Pancreas (tissue), 10 donors: ENCODE data around the gene NADK2. TPM values are rescaled to one million over a fixed set of nuclear protein-coding genes. Genes with fewer than 3 reads are reported as not detected.

ENCODE experiments used
- ATAC-seq, 4 donors: fragments of 200-7000 bp; cut with Tn5 transposase; one replicate each; pipeline versions ENCODE4 v1.8.0 to v1.9.1; 2020; ENCODE audit warnings: mild to moderate bottlenecking in 4 of 4, moderate library complexity in 4 of 4
- DNase-seq, 6 donors: peaks; one replicate each; pipeline ENCODE4 v3.0.0-alpha.2; 2020
- FAIRE-seq: peaks from 2 replicates; lab custom pipeline; 2012; peaks lifted over from hg19 to GRCh38; lab: Jason Lieb, UNC
- H3K27ac ChIP-seq, 4 donors: fragments of 200-600 bp; sonication (generic); 1 replicate in 3 of 4; 2 replicates in 1 of 4; pipeline versions ENCODE4 v1.5.0 to v1.8.0; 2020
- H3K27me3 ChIP-seq, 4 donors: fragments of 200-600 bp; one replicate each; pipeline ENCODE4 v1.8.0; 2021
- H3K36me3 ChIP-seq, 3 donors: fragments of 200-600 bp; sonication (generic) in 1 of 3; one replicate each; pipeline versions ENCODE4 v1.5.0 to v1.8.0; 2020 to 2021
- H3K4me1 ChIP-seq, 3 donors: fragments of 200-600 bp; one replicate each; pipeline ENCODE4 v1.8.0; 2021
- H3K4me3 ChIP-seq, 4 donors: fragments of 200-600 bp; sonication (generic) in 2 of 4; one replicate each; pipeline versions ENCODE4 v1.5.0 to v1.8.0; 2020 to 2021
- H3K9me3 ChIP-seq, 4 donors: fragments of 200-600 bp; one replicate each; pipeline ENCODE4 v1.8.0; 2021
- WGBS, 2 donors: extraction: QIAGEN DNeasy Blood & Tissue Kit; methylation state at CpG; one replicate each; pipeline ENCODE4 v1.1.7; 2013; 5-methylcytosine and 5-hydroxymethylcytosine counted together
- intact Hi-C, 3 donors: fragments of 100-400 bp; cut with DNase I; formaldehyde crosslinking; loops; one replicate each; pipeline versions ENCODE4 v1.11.1 to v1.14.2; 2022
- polyA plus RNA-seq, 2 donors: library from polyadenylated mRNA; stranded (reverse); fragments of 200-250 nt; gene quantifications; one replicate each; pipeline ENCODE4 v1.2.3, GENCODE V29; 2013
- total RNA-seq, 6 donors: library from RNA; stranded (reverse); fragmentation: NEBNext Ultra II Directional in 4 of 6; extraction: Animal tissue kit (Norgen Biotek cat#: 25700) in 4 of 6; gene quantifications; one replicate each; pipeline versions ENCODE4 v1.2.1 to v1.2.4, GENCODE V29; 2021 to 2023
- TF ChIP-seq, protein P1 (sequence below), 4 donors: fragments of 200-600 bp; sonication (generic) in 3 of 4; IDR thresholded peaks; one replicate each; pipeline versions ENCODE4 v1.5.0 to v1.8.0; 2021; ENCODE audit warnings: antibody characterized with exemption in 4 of 4
- donor health status: healthy with polysubstance abuse.
- donor health status: DM: no; HTN: no; CAD: no; lungs with moderate emphysema.
- donor health status: DM: no; HTN: no; CAD: no.
- donor health status: control.
- donor health status: control.
- donor health status: Bipolar disorder and iron deficiency.
- donor health status: DM: yes; HTN: yes; CAD: no.
- donor health status: DM: no; HTN: no; CAD: no.
- donor health status: DM: no; HTN: no; CAD: no.
- donor health status: DM: yes; HTN: yes; CAD: no.

Gene NADK2
- total and polyA plus RNA-seq, 8 donors: 8.6 to 34.1 (median 29.3) TPM

DNA sequence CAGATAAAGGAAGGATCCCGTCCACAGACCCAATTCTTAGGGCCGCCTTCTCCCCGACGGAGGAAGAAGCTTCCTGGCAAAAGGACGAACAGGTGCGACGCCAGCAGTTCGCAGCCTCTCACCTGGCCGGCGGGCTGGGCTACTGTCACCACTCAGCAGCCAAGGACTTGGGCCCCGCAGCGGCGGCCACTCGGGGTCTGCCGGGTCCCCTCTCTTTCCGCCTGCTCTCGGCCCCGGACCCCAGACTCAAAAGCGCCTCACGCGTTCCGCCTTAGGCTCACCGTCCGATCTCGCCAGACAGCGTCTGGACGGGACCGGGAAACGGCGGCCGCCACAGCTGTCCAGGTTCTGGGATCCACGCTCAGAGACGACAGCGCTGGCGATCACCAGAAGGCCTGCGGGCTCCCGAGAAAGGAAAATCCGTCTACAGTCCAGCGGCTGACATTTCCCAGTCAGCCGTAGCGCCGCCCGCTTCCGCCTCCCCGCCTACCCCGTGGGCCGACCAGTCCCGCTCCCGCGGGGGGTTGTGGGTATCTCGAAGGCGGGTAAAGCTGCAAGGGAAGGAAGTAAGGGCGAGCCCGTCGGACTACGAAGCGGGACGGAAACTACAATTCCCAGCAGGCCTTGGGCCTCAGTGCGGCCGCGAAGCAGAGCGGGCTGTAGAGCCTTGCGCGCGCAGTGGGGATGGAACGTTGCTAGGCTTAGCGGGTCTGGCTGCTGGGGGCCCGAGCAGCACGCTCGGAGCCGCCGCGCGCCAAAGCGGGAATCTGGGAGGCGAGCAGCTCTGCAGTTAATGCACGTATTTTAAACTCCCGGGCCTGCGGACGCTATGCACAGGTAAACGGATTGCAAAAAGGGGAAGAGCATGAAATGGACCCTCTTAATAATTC lies 90.0 kb downstream of the NADK2 start, which contains the start of the genes LMBRD2 and SKP2:
LMBRD2 (minus strand) TSS at position 454 of the 890 bp plus-strand sequence. CDS start 8,538 bp downstream, outside the sequence.
SKP2 (plus strand) TSS at position 678 of the 890 bp plus-strand sequence; CDS start at position 830, 152 bp downstream.
- 0% methylated on average over 81 of the region's 81 CpGs for WGBS, 2 donors
- no peaks in the 10 kb centered on the region for H3K9me3 ChIP-seq
- ATAC-seq (peak; percentile 98 to 100 (median 99)), DNase-seq (peak; percentile 95 to 99 (median 96)), FAIRE-seq (peak; percentile 79)
- intact Hi-C loops: no loop called here
- H3K27ac ChIP-seq: peak within 1 kb of the TSS; percentile 70 to 83 (median 79)
- H3K36me3 ChIP-seq: no peaks in the 10 kb centered on the region
- TF ChIP-seq, protein P1, sequence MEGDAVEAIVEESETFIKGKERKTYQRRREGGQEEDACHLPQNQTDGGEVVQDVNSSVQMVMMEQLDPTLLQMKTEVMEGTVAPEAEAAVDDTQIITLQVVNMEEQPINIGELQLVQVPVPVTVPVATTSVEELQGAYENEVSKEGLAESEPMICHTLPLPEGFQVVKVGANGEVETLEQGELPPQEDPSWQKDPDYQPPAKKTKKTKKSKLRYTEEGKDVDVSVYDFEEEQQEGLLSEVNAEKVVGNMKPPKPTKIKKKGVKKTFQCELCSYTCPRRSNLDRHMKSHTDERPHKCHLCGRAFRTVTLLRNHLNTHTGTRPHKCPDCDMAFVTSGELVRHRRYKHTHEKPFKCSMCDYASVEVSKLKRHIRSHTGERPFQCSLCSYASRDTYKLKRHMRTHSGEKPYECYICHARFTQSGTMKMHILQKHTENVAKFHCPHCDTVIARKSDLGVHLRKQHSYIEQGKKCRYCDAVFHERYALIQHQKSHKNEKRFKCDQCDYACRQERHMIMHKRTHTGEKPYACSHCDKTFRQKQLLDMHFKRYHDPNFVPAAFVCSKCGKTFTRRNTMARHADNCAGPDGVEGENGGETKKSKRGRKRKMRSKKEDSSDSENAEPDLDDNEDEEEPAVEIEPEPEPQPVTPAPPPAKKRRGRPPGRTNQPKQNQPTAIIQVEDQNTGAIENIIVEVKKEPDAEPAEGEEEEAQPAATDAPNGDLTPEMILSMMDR (IDR thresholded peaks at IDR 0.05): no peak
- H3K27me3 ChIP-seq: no peaks in the 10 kb centered on the region
- H3K4me1 ChIP-seq: peaks cover 4 to 16% (median 8%) of the 10 kb centered on the region in 3 donors
- H3K4me3 ChIP-seq: peak within 1 kb of the TSS; percentile 79 to 98 (median 88)

DNA sequence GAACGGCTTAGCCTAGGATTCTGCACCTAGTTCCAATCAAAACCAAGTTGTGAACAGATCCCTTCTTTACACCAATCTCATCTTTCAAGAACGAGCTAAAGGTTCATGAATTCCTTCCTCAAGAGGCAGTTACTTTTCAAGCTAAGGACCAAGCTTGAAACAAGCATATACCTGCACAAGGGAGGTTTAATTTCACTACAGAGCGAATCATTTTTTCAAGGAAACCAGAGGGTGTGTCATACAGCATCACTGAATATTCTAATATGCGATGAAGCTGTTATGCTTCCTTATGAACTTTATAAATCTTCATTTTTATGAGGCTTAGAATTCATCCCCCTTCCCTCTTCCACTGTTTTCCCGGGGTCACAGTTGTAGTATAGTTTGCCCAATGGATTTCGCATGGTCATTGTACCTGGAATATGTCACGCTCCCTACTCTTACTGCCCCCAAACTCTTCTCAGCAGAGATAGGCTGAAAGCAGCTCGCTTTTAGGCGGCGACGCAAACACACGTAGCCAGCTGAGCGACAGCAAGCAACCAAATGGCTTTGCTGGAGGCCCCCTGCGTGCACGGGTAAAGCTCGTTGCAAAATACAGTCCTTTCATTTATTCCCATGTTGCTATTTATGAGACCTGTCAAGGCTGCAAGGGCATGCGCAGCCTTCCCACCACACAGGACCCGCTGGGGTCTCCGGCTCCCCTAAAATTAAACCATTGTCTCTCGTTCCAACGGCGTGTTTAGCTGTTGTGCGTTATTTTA lies 90.9 kb downstream of the NADK2 start:
- intact Hi-C loops: no loop called here
- Histone ChIP-seq H3K27me3 (no peaks in the 10 kb centered on the region), H3K27ac (peak overlapping the region; percentile 70 to 83 (median 79)), H3K4me3 (peak overlapping the region; percentile 79 to 98 (median 88)), H3K4me1 (peaks cover 4 to 16% (median 8%) of the 10 kb centered on the region in 3 donors), H3K36me3 (no peaks in the 10 kb centered on the region), H3K9me3 (no peaks in the 10 kb centered on the region)
- ATAC-seq (peak; percentile 22 to 44 (median 30)), DNase-seq (peak in 4 of 6 donors; percentile 24 to 31 (median 27)), FAIRE-seq (no peak)
- 2% methylated on average over 23 of the region's 23 CpGs for WGBS, 2 donors
- TF ChIP-seq, protein P1 (IDR thresholded peaks at IDR 0.05): no peak

DNA sequence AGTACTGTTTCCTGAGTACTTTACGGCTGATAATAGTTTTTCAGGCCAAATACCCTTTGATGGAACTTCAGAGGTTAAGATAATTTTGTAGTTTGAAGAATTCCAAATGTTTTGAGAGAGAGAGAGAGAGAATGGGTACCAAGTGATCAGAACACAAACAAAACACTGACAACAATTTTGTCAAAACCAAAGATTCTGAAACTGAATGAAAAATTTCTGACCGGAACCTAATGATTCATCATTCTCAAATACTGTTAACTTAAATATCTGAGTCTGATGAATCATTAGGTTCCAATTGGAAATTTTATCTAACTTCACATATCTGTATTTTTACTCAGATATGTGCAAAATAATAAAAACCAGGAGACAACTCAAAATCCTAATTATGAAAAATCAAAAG lies 94.0 kb downstream of the NADK2 start:
- Histone ChIP-seq H3K36me3 (no peaks in the 10 kb centered on the region), H3K9me3 (no peaks in the 10 kb centered on the region), H3K4me1 (peaks cover 4 to 10% (median 8%) of the 10 kb centered on the region in 3 donors), H3K27ac (no peak overlapping the region), H3K27me3 (peaks cover 0 to 4% (median 0%) of the 10 kb centered on the region in 4 donors), H3K4me3 (no peak overlapping the region)
- TF ChIP-seq, protein P1 (IDR thresholded peaks at IDR 0.05): no peak
- intact Hi-C loops: no loop called here
- FAIRE-seq (no peak), ATAC-seq (no peak), DNase-seq (no peak)
- WGBS, 2 donors: 96% methylated on average over 2 of the region's 2 CpGs

DNA sequence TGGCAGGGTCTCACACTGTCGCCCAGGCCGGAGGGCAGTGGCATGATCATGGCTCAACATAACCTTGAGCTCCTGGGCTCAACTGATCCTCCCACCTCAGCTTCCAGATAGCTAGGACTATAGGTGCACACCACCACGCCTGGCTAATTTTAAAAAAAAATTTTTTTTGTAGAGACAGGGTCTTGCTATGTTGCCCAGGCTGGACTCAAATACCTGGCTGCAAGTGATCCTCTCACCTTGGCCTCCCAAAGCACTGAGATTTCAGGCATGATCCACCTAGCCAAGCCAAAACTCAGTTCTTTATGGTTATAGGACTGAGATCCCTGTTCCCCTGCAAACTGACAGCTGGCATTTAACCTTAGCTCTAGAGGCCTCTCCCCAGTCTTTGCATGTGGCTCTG lies 95.3 kb downstream of the NADK2 start:
- ATAC-seq: no peak
- Histone ChIP-seq H3K27me3 (peaks cover 0 to 4% (median 0%) of the 10 kb centered on the region in 4 donors), H3K4me3 (no peak overlapping the region), H3K4me1 (peaks cover 4 to 8% (median 8%) of the 10 kb centered on the region in 3 donors), H3K36me3 (no peaks in the 10 kb centered on the region), H3K27ac (no peak overlapping the region), H3K9me3 (no peaks in the 10 kb centered on the region)
- 60 to 75% methylated on average over 3 of the region's 3 CpGs for WGBS, 2 donors
- intact Hi-C loops: no loop called here
- DNase-seq: no peak
- no peak for FAIRE-seq
- TF ChIP-seq, protein P1 (IDR thresholded peaks at IDR 0.05): no peak
